Endothelial cell of umbilical vein (primary cell): ENCODE results near the gene COMMD8. TPM values are rescaled to one million over a fixed set of nuclear protein-coding genes. Genes with fewer than 3 reads are reported as not detected.

ENCODE experiments used
- BruUV-seq: library from RNA; stranded (reverse); fragments of 400-500 nt; replicated peaks from 2 replicates; lab custom pipeline; 2021; lab: Mats Ljungman, UMichigan
- CTCF ChIA-PET: fragments of 300-600, 350-600 bp; sonication (Branson Sonifier 250); formaldehyde crosslinking; loops from one replicate; lab custom pipeline; 2021; ENCODE audit warnings: antibody characterized with exemption, inconsistent platforms; lab: Charles Lee
- POLR2A ChIA-PET: fragments of 300-600, 350-600 bp; sonication (Branson Sonifier 250); formaldehyde crosslinking; loops from one replicate; lab custom pipeline; 2021; ENCODE audit warnings: antibody characterized with exemption, inconsistent platforms; lab: Charles Lee
- DNase-seq: peaks from one replicate; pipeline ENCODE4 v3.0.0-alpha.2; 2011; ENCODE audit warnings: low read depth, low spot score
- FAIRE-seq: peaks from 2 replicates; lab custom pipeline; 2011; peaks lifted over from hg19 to GRCh38; lab: Jason Lieb, UNC
- H2AFZ ChIP-seq: 2 replicates; pipeline ENCODE4 v1.6.0; 2012; ENCODE audit warnings: low read depth, low read length, control low read depth, inconsistent platforms
- H3K27ac ChIP-seq: 2 replicates; pipeline ENCODE4 v1.5.1; 2011; ENCODE audit warnings: low read depth, mild to moderate bottlenecking, control low read depth, low read length, moderate library complexity; ENCODE audit not compliant: insufficient read depth
- H3K27me3 ChIP-seq, 2 experiments: 2 replicates each; pipeline versions ENCODE4 v1.6.0 to v1.6.1; 2011; ENCODE audit warnings: low read length in 2 of 2, mixed read lengths in 1 of 2; ENCODE audit not compliant: control insufficient read depth in 2 of 2, insufficient read depth in 2 of 2
- H3K36me3 ChIP-seq, 2 experiments: 2 replicates in 1 of 2; 3 replicates in 1 of 2; pipeline ENCODE4 v1.5.1; 2011; ENCODE audit warnings: low read length in 2 of 2, mild to moderate bottlenecking in 1 of 2, moderate library complexity in 1 of 2; ENCODE audit not compliant: control insufficient read depth in 2 of 2, insufficient read depth in 2 of 2; ENCODE audit errors: extremely low read depth in 1 of 2
- H3K4me1 ChIP-seq: 3 replicates; pipeline ENCODE4 v1.5.1; 2011; ENCODE audit warnings: mild to moderate bottlenecking, low read length; ENCODE audit not compliant: control insufficient read depth, insufficient read depth; ENCODE audit errors: extremely low read depth
- H3K4me2 ChIP-seq: 2 replicates; pipeline ENCODE4 v1.6.1; 2011; ENCODE audit warnings: low read length, control low read depth, mixed read lengths; ENCODE audit not compliant: insufficient read depth
- H3K4me3 ChIP-seq, 3 experiments: fragments of 200-600 bp in 1 of 3; sonication (generic), shearing (Covaris generic) in 1 of 3; replicated peaks in 1 of 3; 2 replicates each; pipeline ENCODE4 v1.5.1; 2011 to 2016; ENCODE audit warnings: control low read depth in 3 of 3, low read length in 3 of 3, mild to moderate bottlenecking in 2 of 3, inconsistent platforms in 1 of 3, low read depth in 1 of 3, moderate library complexity in 1 of 3; ENCODE audit not compliant: insufficient read depth in 1 of 3
- H3K79me2 ChIP-seq: 2 replicates; pipeline ENCODE4 v1.6.0; 2012; ENCODE audit warnings: low read length, inconsistent platforms; ENCODE audit not compliant: control insufficient read depth, insufficient read depth
- H3K9ac ChIP-seq: replicated peaks from 2 replicates; pipeline ENCODE3; 2011; ENCODE audit warnings: low read length, control low read depth; ENCODE audit not compliant: insufficient read depth; ENCODE audit errors: extremely low read depth
- H3K9me1 ChIP-seq: replicated peaks from 3 replicates; pipeline ENCODE4 v1.6.0; 2011; ENCODE audit warnings: mild to moderate bottlenecking, low read length; ENCODE audit not compliant: control insufficient read depth, insufficient read depth; ENCODE audit errors: extremely low read depth
- H3K9me3 ChIP-seq: replicated peaks from 2 replicates; pipeline ENCODE4 v1.5.1; 2012; ENCODE audit warnings: low read length, inconsistent platforms; ENCODE audit not compliant: control insufficient read depth, insufficient read depth
- H4K20me1 ChIP-seq: replicated peaks from 2 replicates; pipeline ENCODE3; 2011; ENCODE audit warnings: mild to moderate bottlenecking, low read length; ENCODE audit not compliant: control insufficient read depth, insufficient read depth; ENCODE audit errors: extremely low read depth
- EZH2 ChIP-seq: IDR thresholded peaks from 2 replicates; pipeline ENCODE4 v1.6.1; 2012; ENCODE audit warnings: borderline replicate concordance, low read depth, mild to moderate bottlenecking, moderate library complexity, low read length, inconsistent platforms; ENCODE audit not compliant: severe bottlenecking
- FOS ChIP-seq: IDR thresholded peaks from 2 replicates; pipeline ENCODE4 v1.6.1; 2011; ENCODE audit warnings: mild to moderate bottlenecking, low read length, moderate library complexity, borderline replicate concordance; ENCODE audit not compliant: insufficient read depth
- GATA2 ChIP-seq: IDR thresholded peaks from 2 replicates; pipeline ENCODE4 v1.7.0; 2011; ENCODE audit warnings: low read depth, mild to moderate bottlenecking, moderate library complexity, mixed read lengths, low read length; ENCODE audit not compliant: insufficient read length, insufficient read depth
- JUN ChIP-seq: IDR thresholded peaks from 2 replicates; pipeline ENCODE4 v1.6.1; 2011; ENCODE audit warnings: borderline replicate concordance, low read depth; ENCODE audit not compliant: insufficient read length, insufficient read depth
- MYC ChIP-seq: IDR thresholded peaks from one replicate; pipeline ENCODE4 v1.6.1; 2011; ENCODE audit warnings: mild to moderate bottlenecking, low read depth, low read length
- POLR2A ChIP-seq: IDR thresholded peaks from 2 replicates; pipeline ENCODE4 v1.6.1; 2012; ENCODE audit warnings: low read depth, mild to moderate bottlenecking, control low read depth, low read length
- POLR2AphosphoS5 ChIP-seq: IDR thresholded peaks from 2 replicates; pipeline ENCODE4 v1.6.1; 2012; ENCODE audit warnings: low read depth, mild to moderate bottlenecking, control low read depth, low read length, moderate library complexity; ENCODE audit not compliant: insufficient read depth
- dilution Hi-C: fragments of 300-500 bp; cut with MboI; formaldehyde crosslinking; loops from one replicate; pipeline ENCODE4 v1.15.0; 2019; ENCODE audit warnings: low sequenced_read_pairs; ENCODE audit not compliant: extremely low pct_ligation_motif_present
- intact Hi-C: fragments of 100-400 bp; cut with micrococcal nuclease; formaldehyde crosslinking; loops from one replicate; pipeline ENCODE4 v1.10.0; 2022
- polyA plus RNA-seq, 4 experiments: library from polyadenylated mRNA; depleted of rRNA in 3 of 4; stranded (reverse) in 3 of 4; unstranded in 1 of 4; fragments of >200 nt; gene quantifications; 2 replicates each; pipeline versions ENCODE4 v1.2.1 to v1.2.3, GENCODE V29; 2011 to 2012; ENCODE audit warnings: missing spikeins in 1 of 4
- total RNA-seq: library from RNA; stranded (reverse); gene quantifications from 2 replicates; pipeline ENCODE4 v1.2.3, GENCODE V29; 2021
- TF ChIP-seq, protein P1 (sequence below): IDR thresholded peaks from 2 replicates; pipeline ENCODE4 v1.6.1; 2011; ENCODE audit not compliant: insufficient read depth, insufficient read length
- TF ChIP-seq, protein P2 (sequence below), 2 donors: IDR thresholded peaks; 1 replicate in 1 of 2; 2 replicates in 1 of 2; pipeline ENCODE4 v1.5.1; 2011; ENCODE audit warnings: low read length in 2 of 2, mild to moderate bottlenecking in 2 of 2, moderate library complexity in 2 of 2, control low read depth in 1 of 2, inconsistent platforms in 1 of 2, low read depth in 1 of 2; ENCODE audit not compliant: insufficient read depth in 1 of 2; ENCODE audit errors: extremely low read depth in 1 of 2

The COMMD8 gene
- total and polyA plus RNA-seq, 2 donors (not counting 3 experiments of a cell fraction or from before 2014, with no cell fraction given): 4.9 to 22.3 TPM

DNA sequence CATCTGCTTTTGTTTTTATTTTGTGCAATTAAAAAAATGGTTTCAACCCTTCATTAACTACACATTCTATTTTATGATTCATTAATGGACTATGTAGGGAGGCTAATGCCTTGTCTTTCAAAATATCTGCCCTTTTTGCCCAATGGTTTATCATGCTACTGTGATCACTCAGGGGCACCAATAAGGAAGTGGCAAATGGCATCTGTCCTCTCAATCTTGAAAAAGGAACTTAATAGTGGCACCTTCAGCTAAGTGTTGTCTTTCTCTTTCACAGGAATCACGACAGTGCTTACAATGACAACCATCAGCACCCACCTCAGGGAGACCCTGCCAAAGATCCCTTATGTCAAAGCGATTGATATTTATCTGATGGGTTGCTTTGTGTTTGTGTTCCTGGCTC, 57.1 kb downstream of the COMMD8 start:
- Histone ChIP-seq H3K27ac (no peak overlapping the region), H2AFZ (no peak overlapping the region), H3K36me3 (no peaks in the 10 kb centered on the region), H3K79me2 (no peaks in the 10 kb centered on the region), H3K4me3 (no peak overlapping the region), H4K20me1 (no peaks in the 10 kb centered on the region), H3K27me3 (peaks cover 9 to 10% of the 10 kb centered on the region in 2 experiments), H3K9me1 (no peaks in the 10 kb centered on the region), H3K4me2 (no peak overlapping the region), H3K9ac (no peak overlapping the region), H3K9me3 (no peaks in the 10 kb centered on the region), H3K4me1 (no peaks in the 10 kb centered on the region)
- CTCF ChIA-PET: no interaction called here
- DNase-seq (no peak), FAIRE-seq (no peak)
- BruUV-seq: no TSS peak
- dilution Hi-C loops (no loop called here), intact Hi-C loops (no loop called here)
- TF ChIP-seq MYC (no peak), FOS (no peak), JUN (no peak), EZH2 (no peak), GATA2 (no peak), POLR2AphosphoS5 (no peak), POLR2A (no peak)
- TF ChIP-seq, protein P1, sequence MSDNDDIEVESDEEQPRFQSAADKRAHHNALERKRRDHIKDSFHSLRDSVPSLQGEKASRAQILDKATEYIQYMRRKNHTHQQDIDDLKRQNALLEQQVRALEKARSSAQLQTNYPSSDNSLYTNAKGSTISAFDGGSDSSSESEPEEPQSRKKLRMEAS: no peak
- TF ChIP-seq, protein P2, sequence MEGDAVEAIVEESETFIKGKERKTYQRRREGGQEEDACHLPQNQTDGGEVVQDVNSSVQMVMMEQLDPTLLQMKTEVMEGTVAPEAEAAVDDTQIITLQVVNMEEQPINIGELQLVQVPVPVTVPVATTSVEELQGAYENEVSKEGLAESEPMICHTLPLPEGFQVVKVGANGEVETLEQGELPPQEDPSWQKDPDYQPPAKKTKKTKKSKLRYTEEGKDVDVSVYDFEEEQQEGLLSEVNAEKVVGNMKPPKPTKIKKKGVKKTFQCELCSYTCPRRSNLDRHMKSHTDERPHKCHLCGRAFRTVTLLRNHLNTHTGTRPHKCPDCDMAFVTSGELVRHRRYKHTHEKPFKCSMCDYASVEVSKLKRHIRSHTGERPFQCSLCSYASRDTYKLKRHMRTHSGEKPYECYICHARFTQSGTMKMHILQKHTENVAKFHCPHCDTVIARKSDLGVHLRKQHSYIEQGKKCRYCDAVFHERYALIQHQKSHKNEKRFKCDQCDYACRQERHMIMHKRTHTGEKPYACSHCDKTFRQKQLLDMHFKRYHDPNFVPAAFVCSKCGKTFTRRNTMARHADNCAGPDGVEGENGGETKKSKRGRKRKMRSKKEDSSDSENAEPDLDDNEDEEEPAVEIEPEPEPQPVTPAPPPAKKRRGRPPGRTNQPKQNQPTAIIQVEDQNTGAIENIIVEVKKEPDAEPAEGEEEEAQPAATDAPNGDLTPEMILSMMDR (IDR thresholded peaks at IDR 0.05; ENCODE audit: extremely low read depth in 1 of 2, insufficient read depth in 1 of 2, low read depth in 1 of 2, low read length in 2 of 2): no peak
- POLR2A ChIA-PET: no interaction called here

Other genes with a start within 250 kb of the COMMD8 start
- gene ATP10D, start 21.6 kb upstream of the COMMD8 start, total RNA-seq: 30.9 and 34.1 TPM in 2 replicates
- gene ATP10D, start 21.6 kb upstream of the COMMD8 start, polyA plus RNA-seq: 32.8 and 40.2 TPM in 2 replicates